ENCODE results near the gene NSMCE1.

The NSMCE1 gene

GRCh38 chr16:27237219-27238015, 31.2 kb downstream of the NSMCE1 start:
- H3K36me3 ChIP-seq (ENCODE audit: control insufficient read depth, insufficient read depth, low read length) = peaks cover 11% of the 10 kb centered on the region
- no peak overlapping the region for H3K4me3 ChIP-seq (ENCODE audit: low read depth, low read length)
- H3K27me3 ChIP-seq (ENCODE audit: control insufficient read depth, insufficient read depth, low read length) = no peaks in the 10 kb centered on the region
- H3K9ac ChIP-seq (ENCODE audit: low read depth, low read length) = no peak overlapping the region
- no peaks in the 10 kb centered on the region for H3K9me3 ChIP-seq (ENCODE audit: control insufficient read depth, insufficient read depth, low read length)
- H3K4me1 ChIP-seq (ENCODE audit: control insufficient read depth, insufficient read depth, low read length) = no peaks in the 10 kb centered on the region

DNA sequence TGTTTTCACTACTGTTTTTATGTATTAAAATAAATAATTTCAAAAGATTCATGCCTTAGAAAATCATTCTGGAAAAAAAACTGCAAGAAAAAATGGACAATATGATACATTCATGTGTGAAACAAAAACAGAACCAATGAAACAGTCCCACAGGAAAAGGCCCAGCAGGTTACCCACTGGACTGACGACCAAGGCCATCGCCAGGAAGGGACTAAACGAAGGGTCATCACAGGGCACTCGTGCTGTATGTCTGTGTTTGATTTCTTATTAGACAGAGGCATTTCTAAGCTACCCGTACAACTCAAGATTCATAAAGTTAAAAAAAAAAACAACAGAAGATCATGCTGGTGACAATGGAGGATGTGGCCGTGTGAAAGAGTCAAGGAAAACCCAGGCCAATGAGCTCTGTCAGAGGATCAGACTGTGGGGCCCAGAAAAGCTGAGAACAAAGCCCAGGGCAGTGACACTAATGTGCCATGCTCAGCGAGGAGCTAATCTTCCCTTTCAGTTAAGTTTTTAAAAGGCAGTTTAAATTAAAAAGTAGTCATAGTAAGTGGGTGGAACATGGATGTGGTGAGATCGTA, 31.8 kb downstream of the NSMCE1 start:
- H3K36me3 ChIP-seq (ENCODE audit: control insufficient read depth, insufficient read depth, low read length) = peaks cover 12% of the 10 kb centered on the region
- no peak overlapping the region for H3K4me3 ChIP-seq (ENCODE audit: low read depth, low read length)
- H3K4me1 ChIP-seq (ENCODE audit: control insufficient read depth, insufficient read depth, low read length) = no peaks in the 10 kb centered on the region
- no peaks in the 10 kb centered on the region for H3K27me3 ChIP-seq (ENCODE audit: control insufficient read depth, insufficient read depth, low read length)
- H3K9me3 ChIP-seq (ENCODE audit: control insufficient read depth, insufficient read depth, low read length) = no peaks in the 10 kb centered on the region
- no peak overlapping the region for H3K9ac ChIP-seq (ENCODE audit: low read depth, low read length)

DNA sequence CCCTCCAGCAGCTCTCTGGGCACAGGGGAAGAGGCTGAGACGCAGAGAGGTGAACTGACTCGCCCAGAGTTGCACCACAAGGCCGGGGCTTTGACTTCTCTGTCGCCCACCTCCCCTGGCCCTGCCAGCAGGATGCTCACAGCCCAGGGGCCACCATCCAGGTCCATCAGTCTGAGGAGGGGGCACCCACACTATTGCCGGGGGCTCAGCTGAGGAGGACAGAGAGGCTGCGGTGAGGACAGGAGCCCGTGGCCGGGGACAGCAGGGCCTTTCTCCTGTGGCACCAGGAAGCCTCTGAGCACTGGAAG, 32.7 kb downstream of the NSMCE1 start:
- Histone ChIP-seq H3K27me3 (ENCODE audit: control insufficient read depth, insufficient read depth, low read length) (no peaks in the 10 kb centered on the region), H3K4me1 (ENCODE audit: control insufficient read depth, insufficient read depth, low read length) (no peaks in the 10 kb centered on the region), H3K9me3 (ENCODE audit: control insufficient read depth, insufficient read depth, low read length) (no peaks in the 10 kb centered on the region), H3K9ac (ENCODE audit: low read depth, low read length) (no peak overlapping the region), H3K4me3 (ENCODE audit: low read depth, low read length) (no peak overlapping the region), H3K36me3 (ENCODE audit: control insufficient read depth, insufficient read depth, low read length) (peaks cover 12% of the 10 kb centered on the region)

DNA sequence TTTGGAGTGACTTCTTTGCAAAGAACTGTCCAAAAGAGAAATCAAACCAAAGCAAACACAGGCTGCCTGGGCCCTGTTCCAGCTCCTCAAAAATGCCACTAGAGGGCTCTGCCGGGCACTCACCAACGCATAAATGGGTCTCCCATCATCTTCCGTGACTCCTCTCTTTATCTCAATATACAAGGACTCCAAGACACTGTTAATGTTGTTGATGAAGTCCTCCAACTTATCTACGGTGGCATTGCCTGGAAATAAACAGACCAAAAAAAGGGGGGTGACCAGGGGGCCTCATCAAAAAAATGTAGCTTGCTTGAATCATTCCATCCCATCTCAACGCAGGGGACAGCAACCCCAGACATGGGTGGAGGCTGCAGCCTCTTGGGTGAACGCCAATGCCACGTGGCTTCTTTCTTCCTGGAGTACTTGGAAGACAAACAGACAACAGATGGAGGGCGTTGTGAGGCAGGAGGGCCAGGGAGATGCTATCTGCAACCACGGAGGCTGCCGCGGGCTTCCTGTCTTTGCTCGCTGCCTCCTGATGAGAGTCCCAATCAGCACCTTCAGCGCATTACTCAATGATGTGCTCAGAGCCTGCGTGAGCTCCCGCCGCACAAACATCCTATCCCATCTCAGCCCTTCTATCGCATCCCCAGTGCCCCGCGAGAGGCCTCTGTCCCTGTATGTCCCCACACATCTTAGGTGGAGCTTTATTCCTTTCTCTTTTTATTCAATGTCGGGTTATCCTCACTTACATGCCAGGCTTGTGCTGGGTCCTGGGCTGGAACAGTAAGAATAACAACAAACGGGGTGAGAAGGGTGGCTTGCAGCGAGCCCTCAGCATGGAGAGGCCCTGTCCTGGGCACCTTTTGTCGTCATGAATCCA, 33.3 kb downstream of the NSMCE1 start:
- Histone ChIP-seq H3K27me3 (ENCODE audit: control insufficient read depth, insufficient read depth, low read length) (no peaks in the 10 kb centered on the region), H3K4me3 (ENCODE audit: low read depth, low read length) (no peak overlapping the region), H3K9me3 (ENCODE audit: control insufficient read depth, insufficient read depth, low read length) (no peaks in the 10 kb centered on the region), H3K36me3 (ENCODE audit: control insufficient read depth, insufficient read depth, low read length) (peaks cover 13% of the 10 kb centered on the region), H3K9ac (ENCODE audit: low read depth, low read length) (no peak overlapping the region), H3K4me1 (ENCODE audit: control insufficient read depth, insufficient read depth, low read length) (no peaks in the 10 kb centered on the region)

- Histone ChIP-seq H3K9ac (ENCODE audit: low read depth, low read length) (no peak overlapping the region), H3K36me3 (ENCODE audit: control insufficient read depth, insufficient read depth, low read length) (peaks cover 18% of the 10 kb centered on the region), H3K27me3 (ENCODE audit: control insufficient read depth, insufficient read depth, low read length) (no peaks in the 10 kb centered on the region), H3K4me1 (ENCODE audit: control insufficient read depth, insufficient read depth, low read length) (no peaks in the 10 kb centered on the region), H3K9me3 (ENCODE audit: control insufficient read depth, insufficient read depth, low read length) (no peaks in the 10 kb centered on the region), H3K4me3 (ENCODE audit: low read depth, low read length) (no peak overlapping the region)
These were observed 34.0 kb downstream of the NSMCE1 start for GRCh38 chr16:27234603-27235002.

DNA sequence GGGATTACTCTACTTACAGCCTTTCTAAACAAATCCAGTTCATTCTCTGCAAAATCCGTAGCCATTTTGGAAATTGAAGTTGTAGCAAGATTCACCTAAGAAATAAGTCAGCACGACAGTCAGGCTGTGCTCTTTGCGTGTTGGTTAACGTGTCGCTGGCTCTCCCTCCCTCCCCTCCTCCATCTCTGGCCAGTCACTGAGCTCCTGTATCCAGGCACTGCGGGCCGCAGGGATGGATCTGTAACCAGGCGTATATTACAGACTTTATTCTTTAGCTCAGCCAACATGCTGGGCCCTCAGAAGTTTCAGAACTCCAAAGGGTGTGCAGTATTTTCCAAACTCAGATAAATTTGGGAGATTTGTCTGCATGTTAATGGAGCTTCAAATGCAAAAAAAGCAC, 34.4 kb downstream of the NSMCE1 start:
- Histone ChIP-seq H3K27me3 (ENCODE audit: control insufficient read depth, insufficient read depth, low read length) (no peaks in the 10 kb centered on the region), H3K4me3 (ENCODE audit: low read depth, low read length) (no peak overlapping the region), H3K9ac (ENCODE audit: low read depth, low read length) (no peak overlapping the region), H3K36me3 (ENCODE audit: control insufficient read depth, insufficient read depth, low read length) (peaks cover 18% of the 10 kb centered on the region), H3K4me1 (ENCODE audit: control insufficient read depth, insufficient read depth, low read length) (no peaks in the 10 kb centered on the region), H3K9me3 (ENCODE audit: control insufficient read depth, insufficient read depth, low read length) (no peaks in the 10 kb centered on the region)

GRCh38 chr16:27233731-27234130, 34.8 kb downstream of the NSMCE1 start:
- Histone ChIP-seq H3K9me3 (ENCODE audit: control insufficient read depth, insufficient read depth, low read length) (no peaks in the 10 kb centered on the region), H3K9ac (ENCODE audit: low read depth, low read length) (no peak overlapping the region), H3K36me3 (ENCODE audit: control insufficient read depth, insufficient read depth, low read length) (peaks cover 18% of the 10 kb centered on the region), H3K4me3 (ENCODE audit: low read depth, low read length) (no peak overlapping the region), H3K4me1 (ENCODE audit: control insufficient read depth, insufficient read depth, low read length) (no peaks in the 10 kb centered on the region), H3K27me3 (ENCODE audit: control insufficient read depth, insufficient read depth, low read length) (no peaks in the 10 kb centered on the region)

GRCh38 chr16:27232901-27233625, 35.5 kb downstream of the NSMCE1 start:
- Histone ChIP-seq H3K36me3 (ENCODE audit: control insufficient read depth, insufficient read depth, low read length) (peaks cover 18% of the 10 kb centered on the region), H3K27me3 (ENCODE audit: control insufficient read depth, insufficient read depth, low read length) (no peaks in the 10 kb centered on the region), H3K9ac (ENCODE audit: low read depth, low read length) (no peak overlapping the region), H3K4me3 (ENCODE audit: low read depth, low read length) (no peak overlapping the region), H3K4me1 (ENCODE audit: control insufficient read depth, insufficient read depth, low read length) (no peaks in the 10 kb centered on the region), H3K9me3 (ENCODE audit: control insufficient read depth, insufficient read depth, low read length) (no peaks in the 10 kb centered on the region)

DNA sequence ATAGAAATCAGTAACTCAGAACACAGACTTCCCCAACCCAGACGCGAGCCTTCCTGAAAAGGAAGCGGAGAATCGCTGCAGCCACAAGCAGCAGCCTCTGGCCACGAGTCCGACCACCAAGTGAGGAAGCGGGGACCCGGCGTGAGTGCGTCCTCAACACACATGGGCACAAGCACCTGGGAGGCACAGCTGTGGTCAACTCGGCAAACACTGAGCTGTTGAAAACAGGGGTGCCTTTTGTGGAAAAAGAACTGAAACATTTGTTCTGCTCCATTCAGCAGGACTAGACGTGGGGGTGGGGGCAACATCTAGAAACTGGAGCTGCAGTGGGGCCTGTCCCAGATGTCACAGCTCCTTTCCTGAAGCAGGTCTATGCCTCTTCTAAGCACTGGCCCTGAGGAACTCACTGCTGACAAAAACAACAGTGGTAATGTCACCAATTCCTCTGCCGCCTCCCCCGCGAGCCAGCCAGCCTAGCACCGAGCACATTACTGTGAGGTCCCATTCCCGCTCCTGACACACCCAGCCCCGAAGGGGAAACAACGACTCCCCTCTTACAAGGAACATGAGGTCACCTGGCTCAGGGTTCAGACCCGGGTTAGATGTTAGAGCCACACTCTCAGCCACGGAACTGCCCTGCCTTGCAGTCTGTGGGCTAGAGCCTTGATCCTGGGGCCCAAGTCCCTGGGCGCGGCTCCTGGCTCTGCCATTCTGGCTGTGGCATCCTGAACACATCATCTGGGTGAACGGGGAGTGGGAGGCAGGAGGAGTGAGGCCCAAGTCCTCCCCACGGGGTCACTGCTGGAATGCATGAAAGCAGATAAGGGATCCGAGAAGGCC, 36.3 kb downstream of the NSMCE1 start:
- Histone ChIP-seq H3K36me3 (ENCODE audit: control insufficient read depth, insufficient read depth, low read length) (peaks cover 18% of the 10 kb centered on the region), H3K4me1 (ENCODE audit: control insufficient read depth, insufficient read depth, low read length) (no peaks in the 10 kb centered on the region), H3K4me3 (ENCODE audit: low read depth, low read length) (no peak overlapping the region), H3K9me3 (ENCODE audit: control insufficient read depth, insufficient read depth, low read length) (no peaks in the 10 kb centered on the region), H3K9ac (ENCODE audit: low read depth, low read length) (no peak overlapping the region), H3K27me3 (ENCODE audit: control insufficient read depth, insufficient read depth, low read length) (no peaks in the 10 kb centered on the region)

DNA sequence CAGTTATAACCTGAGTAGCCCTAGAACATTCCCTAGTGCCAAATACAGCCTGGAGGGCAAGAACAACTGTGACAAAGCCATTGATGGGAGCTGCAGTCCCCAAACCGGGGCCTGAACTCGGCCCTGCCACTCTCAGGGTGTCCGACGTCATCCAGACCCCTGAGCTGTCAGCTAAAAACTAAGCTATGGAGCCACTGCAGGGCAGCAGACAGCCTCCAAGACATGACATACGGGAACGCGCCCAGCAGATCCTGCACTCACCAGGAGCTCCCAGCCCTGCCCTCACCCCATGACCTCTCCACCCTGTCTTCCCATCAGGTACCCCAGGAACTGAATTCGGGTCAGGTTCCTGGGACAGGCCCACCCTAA, 36.9 kb downstream of the NSMCE1 start:
- H3K9ac ChIP-seq (ENCODE audit: low read depth, low read length) = no peak overlapping the region
- no peaks in the 10 kb centered on the region for H3K27me3 ChIP-seq (ENCODE audit: control insufficient read depth, insufficient read depth, low read length)
- H3K4me1 ChIP-seq (ENCODE audit: control insufficient read depth, insufficient read depth, low read length) = no peaks in the 10 kb centered on the region
- peaks cover 18% of the 10 kb centered on the region for H3K36me3 ChIP-seq (ENCODE audit: control insufficient read depth, insufficient read depth, low read length)
- no peaks in the 10 kb centered on the region for H3K9me3 ChIP-seq (ENCODE audit: control insufficient read depth, insufficient read depth, low read length)
- no peak overlapping the region for H3K4me3 ChIP-seq (ENCODE audit: low read depth, low read length)

GRCh38 chr16:27230562-27231001, 38.0 kb downstream of the NSMCE1 start:
- H3K9ac ChIP-seq (ENCODE audit: low read depth, low read length) = no peak overlapping the region
- H3K27me3 ChIP-seq (ENCODE audit: control insufficient read depth, insufficient read depth, low read length) = no peaks in the 10 kb centered on the region
- H3K4me1 ChIP-seq (ENCODE audit: control insufficient read depth, insufficient read depth, low read length) = no peaks in the 10 kb centered on the region
- no peak overlapping the region for H3K4me3 ChIP-seq (ENCODE audit: low read depth, low read length)
- peaks cover 18% of the 10 kb centered on the region for H3K36me3 ChIP-seq (ENCODE audit: control insufficient read depth, insufficient read depth, low read length)
- no peaks in the 10 kb centered on the region for H3K9me3 ChIP-seq (ENCODE audit: control insufficient read depth, insufficient read depth, low read length)
